Stomach (tissue), 9 donors: ENCODE measurements around the gene SUDS3. TPM values are rescaled to one million over a fixed set of nuclear protein-coding genes. Genes with fewer than 3 reads are reported as not detected.

Source experiments
- DNase-seq, 2 donors: peaks; one replicate each; pipeline versions ENCODE4 v3.0.0 to v3.0.0-alpha.2; 2013 to 2019
- H3K27ac ChIP-seq, 5 donors: fragments of 200-600 bp in 4 of 5; sonication (generic) in 4 of 5; one replicate each; pipeline ENCODE4 v1.5.1; 2013 to 2019; ENCODE audit warnings: mild to moderate bottlenecking in 1 of 5, moderate library complexity in 1 of 5
- H3K27me3 ChIP-seq, 3 donors: fragments of 200-600 bp; sonication (generic); one replicate each; pipeline ENCODE4 v1.5.1; 2017 to 2019; ENCODE audit warnings: mixed run types in 1 of 3
- H3K36me3 ChIP-seq, 4 donors: fragments of 200-600 bp; sonication (generic); 1 replicate in 3 of 4; 2 replicates in 1 of 4; pipeline ENCODE4 v1.5.1; 2016 to 2019
- H3K4me1 ChIP-seq, 4 donors: fragments of 200-600 bp; sonication (generic); one replicate each; pipeline ENCODE4 v1.5.1; 2016 to 2019
- H3K4me3 ChIP-seq, 4 donors: fragments of 200-600 bp; sonication (generic) in 3 of 4; one replicate each; pipeline ENCODE4 v1.5.1; 2016 to 2019; ENCODE audit warnings: mild to moderate bottlenecking in 1 of 4
- H3K9me3 ChIP-seq, 4 donors: fragments of 200-600 bp; sonication (generic); one replicate each; pipeline ENCODE4 v1.5.1; 2016 to 2019
- EP300 ChIP-seq: sonication (generic); formaldehyde crosslinking; IDR thresholded peaks from one replicate; pipeline ENCODE4 v1.6.1; 2017; ENCODE audit warnings: antibody characterized with exemption
- POLR2A ChIP-seq, 4 donors: fragments of 450-650 bp; IDR thresholded peaks; one replicate each; pipeline ENCODE4 v1.6.1; 2016; ENCODE audit warnings: antibody characterized with exemption in 4 of 4, control low read depth in 2 of 4, mild to moderate bottlenecking in 1 of 4, moderate library complexity in 1 of 4
- POLR2AphosphoS5 ChIP-seq, 3 donors: sonication (generic); formaldehyde crosslinking; IDR thresholded peaks; one replicate each; pipeline ENCODE4 v1.6.1; 2016; ENCODE audit warnings: antibody characterized with exemption in 3 of 3
- WGBS, 5 donors: extraction: QIAGEN DNeasy Blood & Tissue Kit in 3 of 5; methylation state at CpG; one replicate each; pipeline versions ENCODE4 v1.1.5 to v1.1.7; 2013 to 2018; 5-methylcytosine and 5-hydroxymethylcytosine counted together
- intact Hi-C: fragments of 100-400 bp; cut with DNase I; formaldehyde crosslinking; loops from one replicate; pipeline ENCODE4 v1.15.1; 2023; ENCODE audit warnings: low total_unique reads
- polyA plus RNA-seq, 3 donors: library from polyadenylated mRNA; stranded (reverse); fragments of 200-250 nt; gene quantifications; one replicate each; pipeline ENCODE4 v1.2.3, GENCODE V29; 2013
- total RNA-seq, 5 donors: library from RNA; depleted of rRNA; stranded (reverse); fragments of >200 nt; gene quantifications; one replicate each; pipeline versions ENCODE4 v1.1.0 to v1.2.3, GENCODE V29; 2014 to 2016
- TF ChIP-seq, protein P1 (sequence below), 7 experiments: fragments of 450-650 bp in 4 of 7; fragments of 200-600 bp in 3 of 7; sonication (generic) in 3 of 7; IDR thresholded peaks; one replicate each; pipeline ENCODE4 v1.5.1; 2016 to 2019; ENCODE audit warnings: antibody characterized with exemption in 7 of 7, control low read depth in 2 of 7, mild to moderate bottlenecking in 1 of 7
- donor health status: healthy with polysubstance abuse.
- donor health status: Bipolar disorder and iron deficiency.
- donor health status: healthy.

Gene SUDS3
- total and polyA plus RNA-seq, 8 donors, result 10.8 to 122 (median 44.4) TPM

DNA sequence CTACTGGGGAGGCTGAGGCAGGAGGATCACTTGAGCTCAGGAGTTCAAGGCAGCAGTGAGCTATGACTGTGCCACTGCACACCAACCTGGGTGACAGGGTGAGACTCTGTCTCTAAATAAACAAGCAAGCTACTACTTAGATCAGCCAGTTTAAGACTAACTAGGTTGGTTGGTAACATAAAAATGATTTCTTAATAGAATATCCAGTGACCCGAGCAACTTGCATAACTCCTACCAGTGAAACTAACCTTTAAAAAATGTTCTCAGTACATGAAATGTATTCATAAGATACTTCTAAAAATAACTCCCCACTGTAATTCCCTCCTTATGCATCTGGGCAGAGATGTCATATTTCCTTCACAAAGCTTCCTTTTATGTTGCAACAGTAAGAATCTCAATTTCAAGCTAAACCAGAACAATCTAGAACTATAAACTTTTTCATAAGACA, 19.5 kb upstream of the SUDS3 start:
- TF ChIP-seq POLR2AphosphoS5 (IDR thresholded peaks at IDR 0.05), result no peak
- no peak for TF ChIP-seq POLR2A (IDR thresholded peaks at IDR 0.05)
- TF ChIP-seq EP300, result no peak
- TF ChIP-seq, protein P1, sequence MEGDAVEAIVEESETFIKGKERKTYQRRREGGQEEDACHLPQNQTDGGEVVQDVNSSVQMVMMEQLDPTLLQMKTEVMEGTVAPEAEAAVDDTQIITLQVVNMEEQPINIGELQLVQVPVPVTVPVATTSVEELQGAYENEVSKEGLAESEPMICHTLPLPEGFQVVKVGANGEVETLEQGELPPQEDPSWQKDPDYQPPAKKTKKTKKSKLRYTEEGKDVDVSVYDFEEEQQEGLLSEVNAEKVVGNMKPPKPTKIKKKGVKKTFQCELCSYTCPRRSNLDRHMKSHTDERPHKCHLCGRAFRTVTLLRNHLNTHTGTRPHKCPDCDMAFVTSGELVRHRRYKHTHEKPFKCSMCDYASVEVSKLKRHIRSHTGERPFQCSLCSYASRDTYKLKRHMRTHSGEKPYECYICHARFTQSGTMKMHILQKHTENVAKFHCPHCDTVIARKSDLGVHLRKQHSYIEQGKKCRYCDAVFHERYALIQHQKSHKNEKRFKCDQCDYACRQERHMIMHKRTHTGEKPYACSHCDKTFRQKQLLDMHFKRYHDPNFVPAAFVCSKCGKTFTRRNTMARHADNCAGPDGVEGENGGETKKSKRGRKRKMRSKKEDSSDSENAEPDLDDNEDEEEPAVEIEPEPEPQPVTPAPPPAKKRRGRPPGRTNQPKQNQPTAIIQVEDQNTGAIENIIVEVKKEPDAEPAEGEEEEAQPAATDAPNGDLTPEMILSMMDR (IDR thresholded peaks at IDR 0.05), result no peak
- Histone ChIP-seq H3K27ac (peak overlapping the region in 4 of 5 donors; percentile 12 to 68 (median 53)), H3K36me3 (peaks cover 0 to 7% (median 2%) of the 10 kb centered on the region in 4 donors), H3K4me1 (peaks cover 21 to 65% (median 35%) of the 10 kb centered on the region in 4 donors), H3K27me3 (no peaks in the 10 kb centered on the region), H3K9me3 (no peaks in the 10 kb centered on the region), H3K4me3 (peak overlapping the region in 1 of 4 donors; percentile 15)
- 34 to 50% (median 44%) methylated on average over 1 of the region's 1 CpG for WGBS, 5 donors
- intact Hi-C loops, result no loop called here
- DNase-seq, result no peak

DNA sequence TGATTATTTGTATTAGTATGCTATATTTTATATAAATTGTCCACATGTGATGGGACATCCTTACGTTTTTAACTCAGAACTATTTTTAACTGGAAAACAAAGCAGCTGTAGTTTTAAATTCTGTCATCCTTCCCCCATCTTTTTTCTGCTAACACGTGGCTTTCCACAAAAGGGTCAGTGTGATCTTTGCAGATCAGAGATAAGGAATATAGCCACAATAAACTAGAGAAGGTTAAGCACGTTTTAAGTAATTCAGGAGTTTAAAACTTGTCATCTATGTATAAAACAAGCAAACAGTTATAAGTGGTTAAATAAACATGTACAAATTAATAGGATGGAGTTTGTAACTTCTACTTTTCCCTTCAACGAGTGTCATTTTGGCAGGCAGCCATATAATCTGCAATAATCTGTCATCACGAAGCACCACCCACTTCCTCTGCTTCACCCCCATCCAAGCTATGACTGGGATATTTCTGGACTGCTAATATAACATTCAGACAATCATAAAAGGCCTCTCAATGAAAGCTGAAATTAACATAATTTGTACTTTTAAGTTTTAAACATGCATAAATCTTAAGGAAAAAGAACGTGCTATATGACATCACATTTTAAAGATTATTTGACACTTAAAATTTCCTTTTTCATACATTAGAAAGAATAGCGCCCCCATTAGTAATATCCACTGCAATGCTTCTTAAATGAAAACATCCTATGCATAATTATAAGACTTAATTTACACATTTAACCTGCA, 18.9 kb upstream of the SUDS3 start:
- no peak for TF ChIP-seq POLR2A (IDR thresholded peaks at IDR 0.05)
- TF ChIP-seq, protein P1 (IDR thresholded peaks at IDR 0.05), result no peak
- no peak for TF ChIP-seq POLR2AphosphoS5 (IDR thresholded peaks at IDR 0.05)
- no peak for TF ChIP-seq EP300
- peak in 1 of 2 donors; percentile 73 for DNase-seq
- 20 to 26% (median 23%) methylated on average over 7 of the region's 7 CpGs for WGBS, 5 donors
- peak overlapping the region in 4 of 5 donors; percentile 12 to 68 (median 53) for H3K27ac ChIP-seq
- intact Hi-C loops, result no loop called here
- no peaks in the 10 kb centered on the region for H3K9me3 ChIP-seq
- H3K36me3 ChIP-seq, result peaks cover 0 to 7% (median 2%) of the 10 kb centered on the region in 4 donors
- peaks cover 21 to 62% (median 33%) of the 10 kb centered on the region in 4 donors for H3K4me1 ChIP-seq
- no peaks in the 10 kb centered on the region for H3K27me3 ChIP-seq
- no peak overlapping the region for H3K4me3 ChIP-seq

DNA sequence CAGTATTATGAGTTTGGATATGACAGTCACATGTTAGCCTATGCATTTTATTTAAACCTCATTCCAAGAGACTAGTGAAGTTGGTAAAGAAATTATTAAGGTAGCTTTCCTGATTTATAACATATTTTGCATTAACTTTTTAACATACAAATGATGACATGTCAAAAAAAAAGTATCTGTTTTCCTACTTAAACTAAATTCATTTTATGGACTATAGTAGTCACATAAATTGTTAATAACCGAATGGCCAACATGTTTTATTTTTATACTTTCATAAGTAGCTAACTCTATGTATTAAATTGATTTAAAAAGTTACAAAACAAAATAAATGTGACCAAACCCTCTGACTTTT, 18.4 kb upstream of the SUDS3 start:
- H3K36me3 ChIP-seq, result peaks cover 0 to 7% (median 2%) of the 10 kb centered on the region in 4 donors
- no peak for DNase-seq
- no peaks in the 10 kb centered on the region for H3K27me3 ChIP-seq
- intact Hi-C loops, result no loop called here
- no peaks in the 10 kb centered on the region for H3K9me3 ChIP-seq
- H3K4me1 ChIP-seq, result peaks cover 21 to 61% (median 33%) of the 10 kb centered on the region in 4 donors
- H3K4me3 ChIP-seq, result peak overlapping the region in 1 of 4 donors; percentile 35
- 78 to 93% (median 87%) methylated on average over 1 of the region's 1 CpG for WGBS, 5 donors
- TF ChIP-seq POLR2A (IDR thresholded peaks at IDR 0.05) (no peak), POLR2AphosphoS5 (IDR thresholded peaks at IDR 0.05) (no peak), EP300 (no peak)
- TF ChIP-seq, protein P1 (IDR thresholded peaks at IDR 0.05), result no peak
- peak overlapping the region in 3 of 5 donors; percentile 44 to 84 (median 52) for H3K27ac ChIP-seq

DNA sequence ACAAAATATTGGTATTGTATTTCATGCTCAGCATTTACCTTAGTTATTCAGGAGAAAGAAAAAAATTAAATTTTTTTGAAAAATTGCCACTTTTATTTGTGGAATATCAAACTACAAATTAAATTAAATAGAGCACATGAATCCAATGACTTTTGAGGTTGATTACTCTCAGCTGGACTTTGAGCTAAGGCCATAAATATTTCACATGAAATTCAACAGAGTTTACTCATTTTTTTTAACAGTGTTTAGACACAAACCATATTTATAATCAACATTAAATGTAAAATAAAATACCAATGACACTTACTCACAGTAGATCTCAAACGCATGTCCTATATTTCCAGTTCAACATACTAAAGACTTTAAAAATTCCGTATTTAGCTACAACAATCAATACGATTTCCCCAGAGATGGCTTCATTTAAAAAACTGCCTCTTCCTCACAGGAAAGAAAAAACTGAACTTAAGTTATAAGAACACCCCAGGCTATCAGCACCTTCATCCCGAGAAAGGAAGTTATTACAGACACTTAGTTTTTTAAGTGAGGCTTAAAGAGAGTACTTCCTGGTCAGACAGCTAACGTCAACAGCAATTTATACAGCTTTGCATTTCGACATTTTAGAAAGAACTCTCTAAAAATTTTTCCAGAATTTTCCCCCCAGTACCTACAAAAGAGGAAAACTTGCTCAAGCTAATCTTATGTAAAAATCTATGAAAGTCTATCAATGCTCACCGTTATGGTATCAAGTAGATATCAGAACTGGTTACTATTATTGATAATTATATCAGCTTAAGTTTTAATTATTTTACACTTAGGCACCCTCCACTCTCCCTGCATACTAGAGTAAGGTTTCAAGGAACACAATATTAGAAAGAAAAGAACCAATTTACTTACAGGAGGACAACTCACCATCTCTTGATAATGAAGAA, 17.5 kb upstream of the SUDS3 start:
- intact Hi-C loops, result no loop called here
- no peak for DNase-seq
- no peaks in the 10 kb centered on the region for H3K27me3 ChIP-seq
- H3K4me1 ChIP-seq, result peaks cover 21 to 61% (median 26%) of the 10 kb centered on the region in 4 donors
- peak overlapping the region in 4 of 5 donors; percentile 52 to 84 (median 60) for H3K27ac ChIP-seq
- WGBS, 5 donors, result 15 to 28% (median 27%) methylated on average over 7 of the region's 7 CpGs
- TF ChIP-seq, protein P1 (IDR thresholded peaks at IDR 0.05), result no peak
- TF ChIP-seq POLR2A (IDR thresholded peaks at IDR 0.05) (no peak), POLR2AphosphoS5 (IDR thresholded peaks at IDR 0.05) (no peak), EP300 (no peak)
- peaks cover 0 to 7% (median 2%) of the 10 kb centered on the region in 4 donors for H3K36me3 ChIP-seq
- H3K4me3 ChIP-seq, result peak overlapping the region in 3 of 4 donors; percentile 10 to 35 (median 28)
- no peaks in the 10 kb centered on the region for H3K9me3 ChIP-seq
